Neural crest cell (in vitro differentiated cells): ENCODE results near the gene ANKRD10. TPM values are rescaled to one million over a fixed set of nuclear protein-coding genes. Genes with fewer than 3 reads are reported as not detected.
"Not testable (repeated sequence)": the region's sequence is repeated elsewhere in the genome, so short reads cannot be mapped to it uniquely, and the experiment has no call there.

Experiments
- DNase-seq: peaks from one replicate; pipeline ENCODE4 v3.0.0; 2021; ENCODE audit warnings: low read depth, mixed read lengths, low spot score
- H3K27ac Mint-ChIP-seq: one replicate; pipeline ENCODE4 v1.8.0; 2021; ENCODE audit warnings: mild to moderate bottlenecking, mixed read lengths; ENCODE audit not compliant: unreplicated experiment
- H3K27me3 Mint-ChIP-seq: 2 replicates; pipeline ENCODE4 v1.8.0; 2021; ENCODE audit warnings: low read depth, mild to moderate bottlenecking, mixed read lengths
- H3K36me3 Mint-ChIP-seq: 2 replicates; pipeline ENCODE4 v1.8.0; 2021; ENCODE audit warnings: low read depth, mild to moderate bottlenecking, mixed read lengths
- H3K4me1 Mint-ChIP-seq: 2 replicates; pipeline ENCODE4 v1.8.0; 2021; ENCODE audit warnings: mixed read lengths
- H3K4me3 Mint-ChIP-seq: one replicate; pipeline ENCODE4 v1.8.0; 2021; ENCODE audit warnings: mild to moderate bottlenecking, mixed read lengths
- H3K9me3 Mint-ChIP-seq: 2 replicates; pipeline ENCODE4 v1.8.0; 2021; ENCODE audit warnings: mixed read lengths
- total RNA-seq: library from RNA; stranded (reverse); gene quantifications from 2 replicates; pipeline ENCODE4 v1.2.1, GENCODE V29; 2021
- TF ChIP-seq, protein P1 (sequence below): fragments of 200-600 bp; sonication (generic); conservative IDR thresholded peaks from 2 replicates; pipeline ENCODE4 v1.5.0; 2021; ENCODE audit warnings: antibody characterized with exemption, mild to moderate bottlenecking

Gene ANKRD10
- total RNA-seq, 1 donor from 2014 or later = 204 TPM

DNA sequence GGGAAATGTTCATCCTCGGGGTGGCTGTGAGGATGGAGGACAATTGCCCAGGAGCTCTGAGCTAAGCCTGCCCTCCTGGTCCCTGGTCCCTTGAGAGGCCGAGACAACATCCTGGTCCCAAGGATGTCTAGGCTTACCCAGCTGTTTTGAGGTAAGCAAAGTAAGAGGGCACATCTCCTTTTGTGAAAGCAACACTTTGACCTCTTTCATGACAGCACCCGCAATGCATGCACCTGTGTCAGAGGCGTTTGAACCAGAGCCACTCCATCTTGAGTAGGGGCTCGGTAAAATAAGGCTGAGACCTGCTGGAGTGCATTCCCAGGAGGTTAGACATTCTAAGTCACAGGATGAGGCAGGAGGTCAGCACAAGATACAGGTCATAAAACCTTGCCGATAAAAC, 43.1 kb upstream of the ANKRD10 start:
- peaks cover 5% of the 10 kb centered on the region for H3K36me3 Mint-ChIP-seq
- TF ChIP-seq, protein P1, sequence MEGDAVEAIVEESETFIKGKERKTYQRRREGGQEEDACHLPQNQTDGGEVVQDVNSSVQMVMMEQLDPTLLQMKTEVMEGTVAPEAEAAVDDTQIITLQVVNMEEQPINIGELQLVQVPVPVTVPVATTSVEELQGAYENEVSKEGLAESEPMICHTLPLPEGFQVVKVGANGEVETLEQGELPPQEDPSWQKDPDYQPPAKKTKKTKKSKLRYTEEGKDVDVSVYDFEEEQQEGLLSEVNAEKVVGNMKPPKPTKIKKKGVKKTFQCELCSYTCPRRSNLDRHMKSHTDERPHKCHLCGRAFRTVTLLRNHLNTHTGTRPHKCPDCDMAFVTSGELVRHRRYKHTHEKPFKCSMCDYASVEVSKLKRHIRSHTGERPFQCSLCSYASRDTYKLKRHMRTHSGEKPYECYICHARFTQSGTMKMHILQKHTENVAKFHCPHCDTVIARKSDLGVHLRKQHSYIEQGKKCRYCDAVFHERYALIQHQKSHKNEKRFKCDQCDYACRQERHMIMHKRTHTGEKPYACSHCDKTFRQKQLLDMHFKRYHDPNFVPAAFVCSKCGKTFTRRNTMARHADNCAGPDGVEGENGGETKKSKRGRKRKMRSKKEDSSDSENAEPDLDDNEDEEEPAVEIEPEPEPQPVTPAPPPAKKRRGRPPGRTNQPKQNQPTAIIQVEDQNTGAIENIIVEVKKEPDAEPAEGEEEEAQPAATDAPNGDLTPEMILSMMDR = no peak
- H3K27me3 Mint-ChIP-seq = no peaks in the 10 kb centered on the region
- H3K27ac Mint-ChIP-seq = no peak overlapping the region
- no peak for DNase-seq
- no peak overlapping the region for H3K4me3 Mint-ChIP-seq
- H3K9me3 Mint-ChIP-seq = peaks cover 6% of the 10 kb centered on the region
- peaks cover 18% of the 10 kb centered on the region for H3K4me1 Mint-ChIP-seq

DNA sequence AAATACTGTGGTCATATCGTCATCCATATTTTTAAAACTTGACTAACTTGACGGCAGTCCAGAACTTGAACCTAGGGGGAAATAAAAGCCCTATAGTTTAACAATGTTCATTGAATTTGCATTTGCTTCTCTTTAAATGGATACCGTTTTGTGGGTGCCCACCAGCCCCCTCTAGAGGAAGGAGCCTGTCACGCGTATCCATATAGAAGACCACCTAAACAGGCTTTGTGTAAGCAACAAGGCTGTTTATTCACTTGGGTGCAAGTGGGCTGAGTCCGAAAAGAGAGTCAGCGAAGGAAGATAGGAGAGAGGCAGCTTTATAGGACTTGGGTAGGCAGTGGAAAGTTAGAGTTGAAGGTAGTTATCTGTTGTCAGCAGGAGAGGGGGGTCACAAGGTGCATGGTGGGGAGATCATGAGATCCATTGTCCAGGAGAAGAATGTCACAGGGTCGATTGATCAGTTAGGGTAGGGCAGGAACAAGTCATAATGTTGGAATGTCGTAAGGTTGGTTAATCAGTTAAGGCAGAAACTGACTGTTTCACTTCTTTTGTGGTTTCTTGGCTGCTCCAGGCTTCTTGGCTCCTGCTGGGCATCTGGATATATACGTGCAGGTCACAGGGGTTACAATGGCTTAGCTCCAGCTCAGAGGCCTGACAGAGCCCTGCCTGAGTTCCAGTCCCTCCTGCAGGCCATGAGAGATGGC, 42.5 kb upstream of the ANKRD10 start:
- Mint-ChIP-seq H3K36me3 (peaks cover 3% of the 10 kb centered on the region), H3K27ac (no peak overlapping the region), H3K4me3 (no peak overlapping the region), H3K27me3 (no peaks in the 10 kb centered on the region), H3K4me1 (peaks cover 18% of the 10 kb centered on the region), H3K9me3 (peaks cover 6% of the 10 kb centered on the region)
- TF ChIP-seq, protein P1 = no peak
- DNase-seq = peak; percentile 14

DNA sequence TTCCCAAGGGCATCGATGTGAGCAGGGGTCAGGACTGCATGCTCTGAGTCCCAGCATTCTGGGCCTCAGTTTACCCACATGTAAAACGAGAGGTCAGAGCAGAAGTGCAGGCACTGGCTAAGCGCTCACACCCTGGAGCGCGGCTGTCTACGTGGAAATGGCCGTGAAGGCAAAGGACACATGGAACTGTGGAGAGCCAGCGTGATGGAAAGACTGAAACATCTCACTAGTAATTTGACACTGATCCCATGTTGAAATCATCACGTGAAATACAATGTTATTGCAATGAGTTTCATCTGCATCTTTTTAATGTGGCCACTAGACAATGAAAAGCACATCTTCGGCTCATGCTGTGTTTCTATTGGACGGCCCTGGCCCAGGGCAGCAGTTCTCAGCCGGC, 41.3 kb upstream of the ANKRD10 start:
- H3K9me3 Mint-ChIP-seq, H3K27me3 Mint-ChIP-seq, H3K27ac Mint-ChIP-seq, H3K4me3 Mint-ChIP-seq, H3K36me3 Mint-ChIP-seq, DNase-seq: not testable (repeated sequence)
- peaks cover 18% of the 10 kb centered on the region for H3K4me1 Mint-ChIP-seq

DNA sequence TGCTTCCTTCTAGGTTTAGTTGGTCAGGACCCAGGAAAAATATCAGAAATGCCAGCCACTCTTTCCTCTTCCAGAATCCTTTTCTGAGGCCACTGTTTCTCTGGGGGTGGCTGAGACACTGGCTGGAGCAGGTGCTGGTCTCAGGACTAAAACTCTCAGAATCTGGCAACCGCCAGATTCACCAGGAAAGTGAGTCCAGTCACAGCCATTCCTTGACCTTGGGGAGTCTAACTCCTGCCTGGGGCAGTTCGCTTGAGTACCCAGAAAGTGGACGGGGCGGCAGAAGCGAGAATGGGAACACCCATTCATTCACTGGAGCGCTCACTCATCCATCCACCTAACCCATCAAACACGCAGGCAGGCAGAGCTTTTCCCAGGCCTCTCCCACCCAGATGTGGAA, 40.7 kb upstream of the ANKRD10 start:
- not testable (repeated sequence) for H3K27me3 Mint-ChIP-seq, H3K9me3 Mint-ChIP-seq, H3K36me3 Mint-ChIP-seq, H3K4me3 Mint-ChIP-seq, DNase-seq
- Mint-ChIP-seq H3K27ac (peak overlapping the region; percentile 67), H3K4me1 (peaks cover 18% of the 10 kb centered on the region)

DNA sequence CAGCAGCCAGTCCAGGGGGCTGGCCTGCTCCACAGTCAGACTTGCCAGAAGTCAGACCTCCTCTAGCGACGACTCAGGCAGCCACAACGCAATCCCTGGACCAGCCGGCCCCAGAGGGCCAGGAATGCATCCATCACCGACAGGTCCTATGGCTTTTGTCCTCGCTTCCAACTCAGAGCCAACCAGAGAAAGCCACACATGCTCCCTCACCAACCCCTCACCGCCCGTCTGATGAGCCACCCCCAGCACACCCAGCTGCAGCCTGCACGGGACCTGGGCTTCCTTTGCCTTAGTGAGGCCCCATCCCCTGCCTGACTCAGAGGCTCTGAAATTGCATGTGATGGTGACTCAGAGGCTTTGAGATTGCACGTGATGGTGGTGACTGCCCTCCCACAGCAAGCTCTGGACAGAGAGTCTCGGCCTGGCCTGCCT, 40.2 kb upstream of the ANKRD10 start:
- not testable (repeated sequence) for H3K27me3 Mint-ChIP-seq, H3K9me3 Mint-ChIP-seq, H3K36me3 Mint-ChIP-seq, DNase-seq, H3K4me3 Mint-ChIP-seq
- H3K27ac Mint-ChIP-seq = peak overlapping the region; percentile 67
- H3K4me1 Mint-ChIP-seq = peaks cover 18% of the 10 kb centered on the region

DNA sequence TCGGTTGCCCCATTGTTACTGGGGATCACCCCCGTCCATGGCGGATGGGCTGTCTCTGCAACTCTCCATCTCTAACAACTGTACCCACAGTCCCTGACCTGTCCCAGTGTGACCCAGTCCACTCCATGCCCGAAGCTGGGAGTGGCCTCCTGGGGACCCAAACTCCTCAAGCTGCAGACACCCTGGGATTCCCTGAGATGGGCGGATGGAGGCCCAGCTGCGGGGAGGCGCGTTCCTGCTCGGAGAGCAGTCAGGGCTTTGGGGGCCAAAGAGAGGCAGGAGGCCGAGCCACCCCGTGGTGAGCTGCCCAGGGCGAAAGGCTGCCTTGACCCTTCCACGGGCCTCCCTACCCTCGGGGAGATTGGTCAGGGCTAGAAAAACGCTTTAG, 39.7 kb upstream of the ANKRD10 start:
- H3K36me3 Mint-ChIP-seq, DNase-seq, H3K4me3 Mint-ChIP-seq, H3K9me3 Mint-ChIP-seq, H3K27me3 Mint-ChIP-seq: not testable (repeated sequence)
- peaks cover 12% of the 10 kb centered on the region for H3K4me1 Mint-ChIP-seq
- peak overlapping the region; percentile 27 for H3K27ac Mint-ChIP-seq

DNA sequence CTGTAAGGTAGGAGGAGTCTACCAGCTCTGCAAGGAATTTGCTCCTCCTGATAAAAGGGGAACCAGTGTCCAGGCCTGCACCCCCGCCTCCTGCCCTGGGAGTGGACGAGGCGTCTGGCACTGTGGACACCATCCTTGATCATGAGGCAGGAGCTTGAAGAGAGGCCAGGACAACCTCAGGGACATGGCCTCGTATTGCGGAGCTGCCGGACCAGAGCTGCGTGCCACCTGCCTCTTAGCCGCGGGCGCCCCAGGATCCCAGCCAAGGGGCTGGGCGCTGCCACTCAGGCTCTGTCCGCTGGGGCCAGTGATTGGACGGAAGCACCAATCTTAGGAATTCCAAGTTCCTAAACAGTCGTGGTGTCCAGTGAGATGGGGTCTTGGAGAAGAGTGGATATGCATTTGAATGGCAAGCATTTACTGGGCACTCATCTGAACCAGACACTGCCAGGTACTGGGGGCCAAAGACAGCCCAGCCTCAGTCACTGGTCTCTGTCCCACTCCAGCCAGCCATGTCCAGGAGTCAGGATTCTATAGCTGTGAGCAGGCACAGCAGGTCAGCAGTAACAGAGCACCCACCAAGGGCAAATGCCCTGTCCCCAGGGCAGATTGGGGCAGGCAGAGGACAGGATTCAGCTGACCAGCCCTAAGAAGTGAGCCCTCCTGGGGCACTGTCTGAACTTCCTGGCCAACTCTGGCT, 39.1 kb upstream of the ANKRD10 start:
- no peaks in the 10 kb centered on the region for H3K27me3 Mint-ChIP-seq
- peaks cover 3% of the 10 kb centered on the region for H3K36me3 Mint-ChIP-seq
- TF ChIP-seq, protein P1 = no peak
- H3K4me3 Mint-ChIP-seq = no peak overlapping the region
- H3K4me1 Mint-ChIP-seq = peaks cover 12% of the 10 kb centered on the region
- H3K27ac Mint-ChIP-seq = no peak overlapping the region
- no peak for DNase-seq
- peaks cover 4% of the 10 kb centered on the region for H3K9me3 Mint-ChIP-seq
